NCI-H510A (cell line): ENCODE results near the gene GALNT8.
"Not testable (repeated sequence)": the region's sequence is repeated elsewhere in the genome, so short reads cannot be mapped to it uniquely, and the experiment has no call there.

Experiments used
- DNase-seq: peaks from one replicate; lab custom pipeline; 2025; lab: John Stamatoyannopoulos, UW

GALNT8 gene

GRCh38 chr12:4719821-4720636 is at the start of gene GALNT8:
Gene GALNT8, plus strand, starts transcription at chr12:4720400. Its CDS starts 278 bp downstream, at chr12:4720678.
- no peak for DNase-seq

- no peak for DNase-seq
Measured at GRCh38 chr12:4679711-4680110, 40.5 kb upstream of the GALNT8 start.

GRCh38 chr12:4681732-4682131 is 38.5 kb upstream of the GALNT8 start:
- DNase-seq, result no peak

GRCh38 chr12:4685317-4685716 is 34.9 kb upstream of the GALNT8 start:
- no peak for DNase-seq

GRCh38 chr12:4690760-4691159 is 29.4 kb upstream of the GALNT8 start:
- DNase-seq, result no peak

GRCh38 chr12:4700621-4701026 is 19.6 kb upstream of the GALNT8 start:
- DNase-seq, result no peak

- DNase-seq, result no peak
Measured at GRCh38 chr12:4701395-4702190, 18.6 kb upstream of the GALNT8 start.

- DNase-seq, result no peak
Measured at GRCh38 chr12:4703676-4704075, 16.5 kb upstream of the GALNT8 start.

GRCh38 chr12:4705824-4706223 is 14.4 kb upstream of the GALNT8 start:
- no peak for DNase-seq

- DNase-seq, result no peak
Measured at GRCh38 chr12:4707306-4707705, 12.9 kb upstream of the GALNT8 start.

GRCh38 chr12:4710113-4710512 is 10.1 kb upstream of the GALNT8 start:
- no peak for DNase-seq

- DNase-seq, result no peak
Measured at GRCh38 chr12:4714879-4715278, 5.3 kb upstream of the GALNT8 start.

GRCh38 chr12:4717806-4718205 is 2.4 kb upstream of the GALNT8 start:
- no peak for DNase-seq

- no peak for DNase-seq
Measured at GRCh38 chr12:4720637-4720995, 416 bp downstream of the GALNT8 start.

- DNase-seq, result not testable (repeated sequence)
Measured at GRCh38 chr12:4721587-4721986, 1.4 kb downstream of the GALNT8 start.

- DNase-seq, result no peak
Measured at GRCh38 chr12:4723226-4723625, 3.0 kb downstream of the GALNT8 start.

GRCh38 chr12:4725057-4725456 is 4.9 kb downstream of the GALNT8 start:
- DNase-seq, result no peak

- DNase-seq, result no peak
Measured at GRCh38 chr12:4734625-4735340, 14.6 kb downstream of the GALNT8 start.

- no peak for DNase-seq
Measured at GRCh38 chr12:4736091-4736490, 15.9 kb downstream of the GALNT8 start.

- DNase-seq, result no peak
Measured at GRCh38 chr12:4738541-4738940, 18.3 kb downstream of the GALNT8 start.

GRCh38 chr12:4742416-4742970 is 22.3 kb downstream of the GALNT8 start:
- no peak for DNase-seq

GRCh38 chr12:4743046-4743445 is 22.8 kb downstream of the GALNT8 start:
- DNase-seq, result no peak
